Activated T-cell treated with anti-CD3 and anti-CD28 coated beads, Interleukin-2, amount 50 U/mL, for 24 hours (primary cell): ENCODE measurements around the gene LOX.

Source experiments
- DNase-seq: peaks from one replicate; pipeline ENCODE4 v3.0.0-alpha.2; 2020
- H3K27ac Mint-ChIP-seq: 2 replicates; pipeline ENCODE4 v1.8.0; 2020; ENCODE audit warnings: mild to moderate bottlenecking, mixed read lengths
- H3K27me3 Mint-ChIP-seq: 2 replicates; pipeline ENCODE4 v1.8.0; 2020; ENCODE audit warnings: mixed read lengths
- H3K36me3 Mint-ChIP-seq: 2 replicates; pipeline ENCODE4 v1.8.0; 2020; ENCODE audit warnings: low read depth, mixed read lengths
- H3K4me1 Mint-ChIP-seq: 2 replicates; pipeline ENCODE4 v1.8.0; 2020; ENCODE audit warnings: low read depth, mixed read lengths
- H3K4me3 Mint-ChIP-seq: 2 replicates; pipeline ENCODE4 v1.8.0; 2020; ENCODE audit warnings: mild to moderate bottlenecking, moderate library complexity, mixed read lengths
- H3K9me3 Mint-ChIP-seq: 2 replicates; pipeline ENCODE4 v1.8.0; 2020; ENCODE audit warnings: mixed read lengths

Gene LOX

GRCh38 chr5:122081541-122081940, 3.5 kb upstream of the LOX start:
- Mint-ChIP-seq H3K4me1 (peaks cover 16% of the 10 kb centered on the region), H3K36me3 (no peaks in the 10 kb centered on the region), H3K27ac (no peak overlapping the region), H3K9me3 (no peaks in the 10 kb centered on the region), H3K27me3 (peaks cover 49% of the 10 kb centered on the region), H3K4me3 (no peak overlapping the region)
- DNase-seq: no peak

- H3K27ac Mint-ChIP-seq: no peak overlapping the region
- H3K27me3 Mint-ChIP-seq: peaks cover 83% of the 10 kb centered on the region
- peak; percentile 44 for DNase-seq
- H3K4me1 Mint-ChIP-seq: peaks cover 18% of the 10 kb centered on the region
- no peaks in the 10 kb centered on the region for H3K36me3 Mint-ChIP-seq
- H3K4me3 Mint-ChIP-seq: peak overlapping the region; percentile 67
- no peaks in the 10 kb centered on the region for H3K9me3 Mint-ChIP-seq
These were observed 518 bp downstream of the LOX start for GRCh38 chr5:122077366-122078115.

GRCh38 chr5:122076669-122077365, 1.2 kb downstream of the LOX start:
- DNase-seq: peak; percentile 51
- H3K4me3 Mint-ChIP-seq: peak overlapping the region; percentile 67
- H3K27me3 Mint-ChIP-seq: peaks cover 79% of the 10 kb centered on the region
- no peaks in the 10 kb centered on the region for H3K36me3 Mint-ChIP-seq
- no peak overlapping the region for H3K27ac Mint-ChIP-seq
- H3K9me3 Mint-ChIP-seq: no peaks in the 10 kb centered on the region
- H3K4me1 Mint-ChIP-seq: peaks cover 18% of the 10 kb centered on the region

- Mint-ChIP-seq H3K36me3 (no peaks in the 10 kb centered on the region), H3K27ac (no peak overlapping the region), H3K4me1 (peaks cover 18% of the 10 kb centered on the region), H3K4me3 (no peak overlapping the region), H3K27me3 (peaks cover 73% of the 10 kb centered on the region), H3K9me3 (no peaks in the 10 kb centered on the region)
- no peak for DNase-seq
These were observed 2.0 kb downstream of the LOX start for GRCh38 chr5:122076050-122076461.

GRCh38 chr5:122073864-122074263, 4.2 kb downstream of the LOX start:
- H3K4me1 Mint-ChIP-seq: peaks cover 18% of the 10 kb centered on the region
- H3K27ac Mint-ChIP-seq: no peak overlapping the region
- H3K27me3 Mint-ChIP-seq: peaks cover 54% of the 10 kb centered on the region
- H3K36me3 Mint-ChIP-seq: no peaks in the 10 kb centered on the region
- DNase-seq: no peak
- H3K4me3 Mint-ChIP-seq: no peak overlapping the region
- no peaks in the 10 kb centered on the region for H3K9me3 Mint-ChIP-seq

- H3K4me1 Mint-ChIP-seq: peaks cover 13% of the 10 kb centered on the region
- no peaks in the 10 kb centered on the region for H3K36me3 Mint-ChIP-seq
- no peak for DNase-seq
- no peaks in the 10 kb centered on the region for H3K9me3 Mint-ChIP-seq
- H3K27ac Mint-ChIP-seq: no peak overlapping the region
- peaks cover 46% of the 10 kb centered on the region for H3K27me3 Mint-ChIP-seq
- H3K4me3 Mint-ChIP-seq: no peak overlapping the region
These were observed 5.0 kb downstream of the LOX start for GRCh38 chr5:122073018-122073417.

- Mint-ChIP-seq H3K36me3 (no peaks in the 10 kb centered on the region), H3K9me3 (no peaks in the 10 kb centered on the region), H3K27me3 (peaks cover 4% of the 10 kb centered on the region), H3K27ac (no peak overlapping the region), H3K4me3 (no peak overlapping the region), H3K4me1 (no peaks in the 10 kb centered on the region)
- no peak for DNase-seq
These were observed 10.7 kb downstream of the LOX start for GRCh38 chr5:122067390-122067789.

GRCh38 chr5:122064992-122065391, 13.1 kb downstream of the LOX start:
- Mint-ChIP-seq H3K27ac (no peak overlapping the region), H3K4me3 (no peak overlapping the region), H3K27me3 (peaks cover 4% of the 10 kb centered on the region), H3K36me3 (no peaks in the 10 kb centered on the region), H3K9me3 (no peaks in the 10 kb centered on the region), H3K4me1 (no peaks in the 10 kb centered on the region)
- no peak for DNase-seq

- no peak overlapping the region for H3K27ac Mint-ChIP-seq
- peaks cover 4% of the 10 kb centered on the region for H3K27me3 Mint-ChIP-seq
- H3K36me3 Mint-ChIP-seq: no peaks in the 10 kb centered on the region
- H3K9me3 Mint-ChIP-seq: no peaks in the 10 kb centered on the region
- H3K4me3 Mint-ChIP-seq: no peak overlapping the region
- no peaks in the 10 kb centered on the region for H3K4me1 Mint-ChIP-seq
- no peak for DNase-seq
These were observed 14.2 kb downstream of the LOX start for GRCh38 chr5:122063836-122064235.

- H3K9me3 Mint-ChIP-seq: no peaks in the 10 kb centered on the region
- no peak overlapping the region for H3K4me3 Mint-ChIP-seq
- H3K36me3 Mint-ChIP-seq: no peaks in the 10 kb centered on the region
- no peak overlapping the region for H3K27ac Mint-ChIP-seq
- DNase-seq: no peak
- no peaks in the 10 kb centered on the region for H3K27me3 Mint-ChIP-seq
- H3K4me1 Mint-ChIP-seq: no peaks in the 10 kb centered on the region
These were observed 15.9 kb downstream of the LOX start for GRCh38 chr5:122062205-122062604.

- H3K27me3 Mint-ChIP-seq: no peaks in the 10 kb centered on the region
- peaks cover 16% of the 10 kb centered on the region for H3K36me3 Mint-ChIP-seq
- H3K9me3 Mint-ChIP-seq: peaks cover 2% of the 10 kb centered on the region
- no peaks in the 10 kb centered on the region for H3K4me1 Mint-ChIP-seq
- no peak overlapping the region for H3K27ac Mint-ChIP-seq
- no peak overlapping the region for H3K4me3 Mint-ChIP-seq
- DNase-seq: no peak
These were observed 21.1 kb downstream of the LOX start for GRCh38 chr5:122056913-122057312.

GRCh38 chr5:122054266-122054665, 23.8 kb downstream of the LOX start:
- Mint-ChIP-seq H3K36me3 (peaks cover 27% of the 10 kb centered on the region), H3K4me1 (no peaks in the 10 kb centered on the region), H3K9me3 (peaks cover 2% of the 10 kb centered on the region), H3K27ac (no peak overlapping the region), H3K4me3 (no peak overlapping the region), H3K27me3 (no peaks in the 10 kb centered on the region)
- DNase-seq: no peak

GRCh38 chr5:122053181-122054109, 24.6 kb downstream of the LOX start:
- no peaks in the 10 kb centered on the region for H3K27me3 Mint-ChIP-seq
- no peak overlapping the region for H3K27ac Mint-ChIP-seq
- no peak overlapping the region for H3K4me3 Mint-ChIP-seq
- H3K4me1 Mint-ChIP-seq: no peaks in the 10 kb centered on the region
- DNase-seq: no peak
- H3K36me3 Mint-ChIP-seq: peaks cover 35% of the 10 kb centered on the region
- peaks cover 2% of the 10 kb centered on the region for H3K9me3 Mint-ChIP-seq

- no peak overlapping the region for H3K27ac Mint-ChIP-seq
- no peak for DNase-seq
- H3K4me3 Mint-ChIP-seq: no peak overlapping the region
- peaks cover 2% of the 10 kb centered on the region for H3K9me3 Mint-ChIP-seq
- no peaks in the 10 kb centered on the region for H3K27me3 Mint-ChIP-seq
- no peaks in the 10 kb centered on the region for H3K4me1 Mint-ChIP-seq
- H3K36me3 Mint-ChIP-seq: peaks cover 43% of the 10 kb centered on the region
These were observed 26.5 kb downstream of the LOX start for GRCh38 chr5:122051569-122051968.
